Measurements from ENCODE around the gene CXorf49B. TPM values are rescaled to one million over a fixed set of nuclear protein-coding genes. Genes with fewer than 3 reads are reported as not detected.
"Not testable (repeated sequence)": the region's sequence is repeated elsewhere in the genome, so short reads cannot be mapped to it uniquely, and the experiment has no call there.

CXorf49B gene
- total RNA-seq, 1 experiment from 2014 or later = not detected

DNA sequence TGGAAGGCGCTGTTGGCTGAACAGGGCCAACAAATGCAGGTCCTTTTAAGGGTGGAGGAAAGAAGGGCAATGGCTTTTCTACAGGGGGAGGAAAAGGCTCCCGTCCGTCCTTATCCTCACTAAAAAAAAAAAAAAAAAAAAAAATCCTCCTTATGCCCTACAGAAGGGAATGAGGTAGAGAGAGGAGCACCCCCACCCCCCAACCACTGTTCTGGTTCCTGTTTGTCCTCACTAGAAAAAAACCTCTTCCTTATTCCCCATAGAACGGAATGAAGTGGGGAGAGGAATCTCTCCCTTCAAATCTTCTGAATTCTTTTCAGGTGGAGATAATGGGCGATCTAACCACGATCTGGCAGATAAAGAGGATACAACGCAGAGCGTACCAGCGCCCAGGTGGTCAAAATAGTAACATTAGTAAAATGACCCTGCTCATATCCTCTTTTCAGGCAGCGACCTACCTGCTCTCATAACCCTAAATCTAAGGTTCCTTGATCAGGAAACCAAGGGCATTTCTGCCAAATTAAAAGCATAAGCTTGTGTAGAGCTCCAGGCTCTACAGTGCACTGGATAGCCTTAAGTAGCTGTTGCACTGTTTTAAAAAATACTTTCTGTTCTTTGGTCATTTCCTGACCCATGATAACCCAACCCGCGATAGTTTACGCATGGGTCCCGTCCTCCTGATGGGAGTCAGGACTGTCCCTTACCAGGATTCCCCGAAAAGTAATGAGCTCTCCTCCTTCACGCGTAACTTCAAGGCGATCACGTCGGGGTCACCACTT is 20.6 kb downstream of the CXorf49B start:
- H3K4me1 ChIP-seq (replicated peaks); H3K36me3 ChIP-seq; DNase-seq (ENCODE audit: low read depth in 1 of 2, low spot score in 2 of 2): not testable (repeated sequence)

DNA sequence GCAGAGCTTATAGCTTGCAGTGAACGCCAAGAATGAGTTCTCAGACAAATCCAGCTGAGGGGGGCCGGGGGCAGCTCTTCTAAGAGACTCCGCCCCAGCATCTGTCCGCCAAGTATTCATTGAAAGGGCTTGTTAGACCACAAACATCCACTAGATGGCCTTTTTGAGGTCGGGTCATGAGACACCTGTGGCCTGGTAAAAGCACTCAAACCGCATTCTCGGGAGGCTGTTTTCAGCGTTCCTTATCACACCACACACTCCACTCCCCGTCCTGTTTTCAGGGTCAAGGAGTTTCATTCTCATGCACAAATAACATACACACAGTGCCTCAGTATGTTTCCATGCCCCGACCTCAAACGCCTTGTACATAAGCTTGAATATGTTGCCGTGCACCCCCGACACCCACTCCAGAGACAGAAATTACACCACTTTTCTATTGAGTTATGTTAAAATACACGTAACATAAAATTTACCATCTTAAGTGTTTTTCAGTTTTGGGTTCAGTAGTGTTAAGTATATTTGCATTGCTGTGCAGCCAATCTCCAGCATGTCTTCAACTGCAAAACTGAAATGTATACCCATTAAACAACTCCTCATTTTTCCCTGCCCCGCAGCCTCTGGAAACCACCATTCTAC is 21.3 kb downstream of the CXorf49B start:
- H3K27me3 ChIP-seq (replicated peaks); H3K4me1 ChIP-seq (replicated peaks); H3K4me3 ChIP-seq; H3K36me3 ChIP-seq; H3K27ac ChIP-seq; DNase-seq (ENCODE audit: low read depth in 1 of 2, low spot score in 2 of 2); H3K9me3 ChIP-seq (replicated peaks): not testable (repeated sequence)

More for the DNA sequence above, 20.6 kb downstream of the CXorf49B start:
- H3K27ac ChIP-seq; H3K4me3 ChIP-seq; H3K9me3 ChIP-seq (replicated peaks); H3K27me3 ChIP-seq (replicated peaks): not testable (repeated sequence)

DNA sequence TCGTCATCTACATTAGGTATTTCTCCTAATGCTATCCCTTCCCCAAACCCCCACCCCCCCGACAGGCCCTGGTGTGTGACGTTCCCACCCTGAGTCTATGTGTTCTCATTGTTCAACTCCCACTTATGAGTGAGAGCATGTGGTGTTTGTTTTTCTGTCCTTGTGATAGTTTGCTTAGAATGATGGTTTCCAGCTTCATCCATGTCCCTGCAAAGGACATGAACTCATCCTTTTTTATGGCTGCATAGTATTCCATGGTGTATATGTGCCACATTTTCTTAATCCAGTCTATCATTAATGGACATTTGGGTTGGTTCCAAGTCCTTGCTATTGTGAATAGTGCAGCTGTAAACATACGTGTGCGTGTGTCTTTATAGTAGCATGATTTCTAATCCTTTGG is 43.3 kb downstream of the CXorf49B start:
- H3K4me1 ChIP-seq (replicated peaks); H3K36me3 ChIP-seq; H3K27ac ChIP-seq; H3K9me3 ChIP-seq (replicated peaks); H3K4me3 ChIP-seq; DNase-seq (ENCODE audit: low read depth in 1 of 2, low spot score in 2 of 2); H3K27me3 ChIP-seq (replicated peaks): not testable (repeated sequence)

DNA sequence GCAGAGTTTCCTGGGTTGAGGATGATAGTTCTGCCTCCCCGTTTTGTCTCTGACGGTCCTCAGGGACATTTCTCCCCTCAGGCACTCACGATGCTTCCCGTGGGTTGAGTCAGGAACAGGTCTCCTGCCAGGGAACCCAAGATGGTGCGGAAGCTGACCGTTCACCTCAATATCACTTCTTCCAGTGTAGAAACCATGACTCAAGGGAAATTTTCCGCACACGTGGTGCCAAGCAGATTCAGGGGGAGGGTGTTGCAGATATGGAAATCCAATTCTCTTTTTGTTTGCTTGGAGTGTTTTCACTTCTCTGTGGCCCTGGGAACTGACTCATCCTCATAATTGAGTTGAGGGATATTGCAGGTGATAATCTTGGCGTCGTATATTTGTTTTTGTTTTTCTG is 46.7 kb downstream of the CXorf49B start:
- no peak for DNase-seq (ENCODE audit: low read depth in 1 of 2, low spot score in 2 of 2)
- no peaks in the 10 kb centered on the region for H3K27me3 ChIP-seq (replicated peaks)
- no peaks in the 10 kb centered on the region for H3K36me3 ChIP-seq
- H3K9me3 ChIP-seq (replicated peaks) = no peaks in the 10 kb centered on the region
- H3K4me1 ChIP-seq (replicated peaks) = no peaks in the 10 kb centered on the region
- no peak overlapping the region for H3K27ac ChIP-seq
- no peak overlapping the region for H3K4me3 ChIP-seq

DNA sequence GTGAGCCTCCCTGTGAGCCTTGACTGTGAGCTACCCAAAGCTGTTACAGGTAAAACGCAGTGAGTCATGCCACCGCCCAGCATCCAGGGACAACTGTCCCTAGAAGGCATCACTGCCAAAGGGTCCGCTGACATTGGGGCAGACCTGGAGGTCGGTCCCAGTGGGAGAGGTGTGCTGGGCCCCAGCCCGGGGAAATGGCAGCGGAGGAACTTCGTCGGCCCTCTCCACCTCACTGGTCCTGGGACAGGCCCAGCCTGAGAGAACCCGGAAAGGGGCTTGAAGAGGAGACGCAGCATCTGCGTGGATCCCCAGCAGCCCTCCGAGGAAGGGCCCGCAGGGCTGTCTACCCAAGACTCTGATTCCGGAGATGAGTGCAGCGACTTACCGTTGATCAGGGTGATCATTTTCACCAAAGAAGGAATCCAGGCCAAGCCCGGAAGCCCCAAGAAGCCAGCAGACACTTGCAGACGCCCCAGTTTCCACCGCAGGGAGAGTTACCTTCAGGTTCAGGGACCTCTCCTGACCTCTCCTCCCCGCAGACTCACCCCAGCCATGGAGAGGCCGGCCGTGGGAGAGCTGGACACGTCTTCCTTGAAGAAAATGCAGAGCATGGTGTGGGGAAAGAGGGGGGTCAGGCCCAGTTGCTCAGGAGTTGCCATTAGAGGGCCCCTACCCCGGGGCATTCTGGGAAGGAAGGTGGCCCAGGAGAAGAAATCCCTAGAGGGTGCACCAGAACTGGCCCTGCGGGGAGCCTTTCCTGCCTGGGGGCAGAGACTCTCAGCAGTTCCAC is 51.2 kb downstream of the CXorf49B start:
- no peaks in the 10 kb centered on the region for H3K36me3 ChIP-seq
- H3K4me1 ChIP-seq (replicated peaks) = no peaks in the 10 kb centered on the region
- no peaks in the 10 kb centered on the region for H3K9me3 ChIP-seq (replicated peaks)
- DNase-seq (ENCODE audit: low read depth in 1 of 2, low spot score in 2 of 2) = no peak
- H3K4me3 ChIP-seq = no peak overlapping the region
- no peaks in the 10 kb centered on the region for H3K27me3 ChIP-seq (replicated peaks)
- H3K27ac ChIP-seq = no peak overlapping the region

DNA sequence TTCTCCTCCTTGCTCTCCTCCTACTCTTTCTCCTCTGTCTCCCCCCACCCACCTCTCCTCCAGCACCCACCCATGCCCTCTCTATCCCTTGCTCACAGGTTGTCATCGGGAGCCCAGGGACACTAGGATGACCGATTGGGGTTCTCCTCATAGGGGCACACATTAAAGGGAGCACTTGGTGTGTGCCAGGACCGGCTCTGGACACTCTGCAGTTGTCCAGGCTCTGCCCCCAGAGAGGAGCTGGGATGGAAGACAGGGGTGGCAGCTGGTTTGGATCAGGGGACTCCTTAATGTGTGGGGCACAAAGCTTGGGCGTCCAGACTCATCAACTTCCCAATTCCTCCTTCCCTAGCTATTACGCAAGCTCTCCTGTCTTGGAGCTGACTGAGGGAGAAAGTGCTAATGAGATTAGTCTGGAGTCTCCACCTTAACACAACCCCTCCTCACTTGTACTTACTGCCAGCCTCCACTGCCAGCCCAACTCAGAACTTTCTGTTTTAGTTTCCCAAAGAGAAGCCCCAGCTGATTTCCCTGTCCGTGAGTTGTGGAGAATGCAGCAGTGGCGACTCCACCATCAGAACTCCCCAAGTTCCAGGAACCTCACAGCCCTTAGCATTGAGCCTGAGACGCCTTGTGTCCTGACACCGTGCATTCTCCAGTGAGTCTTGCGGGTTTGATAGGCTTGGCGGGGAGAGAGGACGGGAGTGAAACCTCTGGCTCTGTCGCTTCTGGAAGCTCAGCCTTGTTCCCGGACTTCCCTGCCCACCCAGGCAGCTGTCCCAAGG is 52.2 kb downstream of the CXorf49B start:
- Histone ChIP-seq H3K27me3 (replicated peaks) (no peaks in the 10 kb centered on the region), H3K9me3 (replicated peaks) (no peaks in the 10 kb centered on the region), H3K36me3 (no peaks in the 10 kb centered on the region), H3K27ac (no peak overlapping the region), H3K4me1 (replicated peaks) (no peaks in the 10 kb centered on the region), H3K4me3 (no peak overlapping the region)
- no peak for DNase-seq (ENCODE audit: low read depth in 1 of 2, low spot score in 2 of 2)

DNA sequence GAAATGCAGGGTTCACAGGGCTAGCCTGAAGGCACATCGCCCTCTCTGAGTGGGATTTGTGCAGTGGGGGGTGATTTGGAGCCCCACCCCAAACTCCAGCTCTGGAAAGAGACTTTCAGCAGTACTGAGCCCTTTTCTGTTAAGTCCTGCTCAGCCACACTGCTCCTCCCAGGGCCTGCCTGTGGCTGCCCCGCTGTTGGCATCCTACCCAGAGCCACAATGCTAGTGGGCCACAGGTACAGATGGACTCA is 52.7 kb downstream of the CXorf49B start:
- no peak for DNase-seq (ENCODE audit: low read depth in 1 of 2, low spot score in 2 of 2)
- Histone ChIP-seq H3K27me3 (replicated peaks) (no peaks in the 10 kb centered on the region), H3K36me3 (no peaks in the 10 kb centered on the region), H3K4me3 (no peak overlapping the region), H3K4me1 (replicated peaks) (no peaks in the 10 kb centered on the region), H3K9me3 (replicated peaks) (no peaks in the 10 kb centered on the region), H3K27ac (no peak overlapping the region)

Other genes starting within 250 kb of the CXorf49B start
- gene OGT, start 230.2 kb upstream of the CXorf49B start, total RNA-seq (2014; rRNA removed; shearing (Covaris generic)) = 37.1 and 46.8 TPM in 2 replicates
- gene GCNA, start 184.9 kb upstream of the CXorf49B start, total RNA-seq (2014; rRNA removed; shearing (Covaris generic)) = 0.92 TPM in 1 of 2 replicates, not detected in the other
- not detected in 2 replicates for gene CXCR3, start 144.8 kb upstream of the CXorf49B start, total RNA-seq (2014; rRNA removed; shearing (Covaris generic))
- gene CXorf49, start 45.1 kb upstream of the CXorf49B start, total RNA-seq (2014; rRNA removed; shearing (Covaris generic)) = not detected in 2 replicates
- 0.19 and 0.29 TPM in 2 replicates for gene NHSL2, start 147.5 kb downstream of the CXorf49B start, total RNA-seq (2014; rRNA removed; shearing (Covaris generic))

Measured in SJSA1 (cell line).